HG03196 (cell line): ENCODE measurements around the gene SKP1.

Experiments used
- ATAC-seq: cut with Tn5 transposase; IDR thresholded peaks from one replicate; pipeline ENCODE4 v1.9.1; 2021; ENCODE audit not compliant: unreplicated experiment

Gene SKP1

DNA sequence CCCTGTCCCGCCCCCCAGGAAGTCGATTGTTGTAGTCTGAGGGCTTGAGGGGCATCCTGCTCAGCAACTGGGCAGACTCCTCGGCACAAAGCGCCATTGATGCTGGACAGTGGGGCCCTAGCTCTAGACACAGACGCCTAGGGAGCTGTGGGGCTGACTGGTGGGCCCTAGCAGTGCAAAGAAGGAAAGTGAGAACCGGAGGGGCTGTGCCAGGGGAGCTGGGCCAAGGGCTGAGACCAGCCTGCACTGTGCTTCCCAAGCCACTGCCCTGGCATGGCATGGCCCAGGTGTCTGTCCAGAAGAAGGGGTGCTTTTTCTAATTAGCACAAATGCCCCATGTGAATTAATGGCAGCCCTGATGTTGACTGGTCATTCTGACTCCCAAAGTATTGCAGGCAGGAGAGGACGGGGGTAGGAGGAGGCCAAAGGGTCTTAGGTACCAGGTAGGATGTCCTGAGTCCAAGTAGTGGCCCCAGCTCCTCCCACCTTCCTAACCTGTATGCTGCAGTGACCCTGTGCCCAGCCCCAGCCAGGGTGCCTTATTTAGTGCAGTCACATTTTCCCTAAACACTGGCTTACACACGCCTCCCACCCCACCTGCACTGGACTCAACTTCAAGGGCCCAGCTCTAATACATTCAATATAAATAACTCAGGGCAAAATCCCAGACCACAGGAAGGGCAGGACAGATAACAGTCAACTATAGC lies 46.4 kb downstream of the SKP1 start:
- ATAC-seq, result no peak

DNA sequence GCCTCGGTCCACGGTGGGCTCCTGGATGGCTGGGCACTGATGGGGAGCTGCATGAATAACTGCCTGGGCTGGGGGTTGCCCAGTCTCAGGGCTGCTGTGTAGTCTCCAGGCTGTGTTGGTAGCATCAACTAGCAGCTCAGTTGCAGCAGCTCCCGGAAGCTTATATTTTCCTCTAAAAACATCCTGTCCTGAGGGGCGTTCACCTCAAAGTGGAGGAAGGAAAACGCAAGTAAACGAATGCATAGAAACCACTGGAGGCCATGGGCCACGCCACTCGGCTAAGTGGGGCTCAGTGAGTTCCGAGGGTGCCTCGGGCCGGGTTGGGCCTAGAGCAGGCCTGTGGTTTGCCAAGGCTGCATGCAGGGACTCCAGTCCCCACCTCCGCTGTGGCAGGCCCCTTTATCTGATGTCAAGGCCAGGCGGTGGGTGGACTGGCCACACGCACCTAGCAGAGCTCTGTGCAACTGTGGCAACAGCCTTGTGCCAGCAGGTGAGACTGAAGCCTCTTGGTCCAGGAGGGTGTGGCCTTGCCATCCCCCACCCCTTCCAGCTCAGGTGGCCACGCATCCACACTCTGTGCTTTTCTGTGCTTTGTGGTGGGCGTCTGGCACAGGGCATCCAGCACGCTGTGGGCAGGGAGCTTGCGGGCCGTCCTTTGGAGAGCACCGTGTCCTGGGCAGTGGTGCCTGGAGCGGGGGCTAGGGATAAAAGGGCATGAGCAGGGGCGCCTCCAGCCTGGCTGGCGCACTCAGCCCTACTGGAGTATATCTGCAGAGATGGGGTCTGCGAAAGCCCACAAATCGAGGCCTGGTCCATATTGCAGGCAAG lies 47.1 kb downstream of the SKP1 start:
- no peak for ATAC-seq

DNA sequence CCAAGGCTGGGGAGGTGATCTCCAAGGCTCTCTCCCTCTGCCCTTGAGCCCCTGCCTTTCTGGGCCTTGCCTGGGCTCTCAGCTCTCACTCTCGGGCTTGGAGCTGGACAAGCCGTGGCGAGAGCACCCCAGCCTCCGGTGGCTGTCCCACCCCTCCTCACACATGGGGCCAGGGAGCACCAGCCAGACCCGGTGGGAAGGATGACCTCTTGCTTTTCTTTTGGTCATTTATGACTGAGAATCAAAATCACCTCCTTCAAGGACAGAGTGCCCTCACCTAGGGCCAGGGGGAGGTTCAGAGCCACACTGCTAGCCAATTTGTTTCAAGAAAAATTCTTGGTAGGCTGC lies 48.1 kb downstream of the SKP1 start:
- ATAC-seq, result no peak

DNA sequence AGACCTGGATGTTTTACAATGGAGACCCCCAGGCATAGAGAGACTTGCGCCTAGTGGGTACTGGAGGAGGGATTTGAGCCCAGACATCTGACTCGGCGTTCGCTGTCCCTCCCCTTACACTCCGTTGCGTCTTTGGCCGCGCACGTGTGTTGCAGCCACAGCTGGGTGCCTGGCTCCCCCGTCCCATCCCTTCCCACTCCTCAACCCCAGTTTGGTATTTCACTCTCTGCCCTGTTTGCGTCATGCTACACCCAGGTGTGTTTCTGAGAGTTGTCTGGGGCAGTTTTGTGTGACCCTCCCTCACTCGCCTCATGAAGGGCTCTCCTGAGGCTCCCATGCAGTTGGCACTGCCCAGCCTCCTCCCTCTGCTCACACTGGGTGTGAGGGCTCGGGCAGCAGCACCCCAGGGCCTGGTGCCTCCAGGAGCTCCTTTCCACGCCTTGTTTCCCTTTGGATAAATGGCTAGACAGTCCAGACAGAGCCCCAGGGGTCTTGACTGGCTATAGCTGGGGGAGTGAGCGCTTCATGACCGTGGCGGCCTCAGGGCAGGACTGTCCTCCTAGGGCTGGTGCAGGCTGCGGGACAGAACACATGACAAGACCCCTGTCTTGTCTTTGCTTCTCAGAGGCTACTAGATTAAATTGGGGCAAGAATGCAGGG lies 48.6 kb downstream of the SKP1 start:
- no peak for ATAC-seq

DNA sequence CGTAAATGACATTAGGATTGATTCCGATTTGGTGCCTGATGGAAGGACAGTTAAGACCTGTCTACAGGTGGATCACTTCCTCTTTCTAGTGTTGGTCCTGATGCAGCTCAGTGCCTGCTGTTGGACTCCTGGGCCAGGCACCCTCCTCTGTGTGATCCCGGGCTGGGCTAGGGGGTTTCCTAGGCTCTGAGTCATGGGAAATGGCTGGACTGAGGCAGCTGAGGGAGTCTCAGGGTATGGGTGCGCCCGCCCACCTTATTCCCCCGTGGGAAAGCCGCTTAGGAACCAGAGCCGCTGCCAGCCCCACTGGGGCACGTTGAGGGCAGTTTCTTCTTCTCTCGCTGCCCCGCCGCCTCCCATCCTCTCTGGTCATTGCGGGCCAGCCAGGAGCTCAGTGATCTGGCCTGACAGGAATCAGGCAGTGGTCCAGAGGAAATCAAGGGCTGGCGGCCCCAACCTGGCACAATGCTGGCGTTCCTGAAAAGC lies 49.3 kb downstream of the SKP1 start:
- no peak for ATAC-seq

DNA sequence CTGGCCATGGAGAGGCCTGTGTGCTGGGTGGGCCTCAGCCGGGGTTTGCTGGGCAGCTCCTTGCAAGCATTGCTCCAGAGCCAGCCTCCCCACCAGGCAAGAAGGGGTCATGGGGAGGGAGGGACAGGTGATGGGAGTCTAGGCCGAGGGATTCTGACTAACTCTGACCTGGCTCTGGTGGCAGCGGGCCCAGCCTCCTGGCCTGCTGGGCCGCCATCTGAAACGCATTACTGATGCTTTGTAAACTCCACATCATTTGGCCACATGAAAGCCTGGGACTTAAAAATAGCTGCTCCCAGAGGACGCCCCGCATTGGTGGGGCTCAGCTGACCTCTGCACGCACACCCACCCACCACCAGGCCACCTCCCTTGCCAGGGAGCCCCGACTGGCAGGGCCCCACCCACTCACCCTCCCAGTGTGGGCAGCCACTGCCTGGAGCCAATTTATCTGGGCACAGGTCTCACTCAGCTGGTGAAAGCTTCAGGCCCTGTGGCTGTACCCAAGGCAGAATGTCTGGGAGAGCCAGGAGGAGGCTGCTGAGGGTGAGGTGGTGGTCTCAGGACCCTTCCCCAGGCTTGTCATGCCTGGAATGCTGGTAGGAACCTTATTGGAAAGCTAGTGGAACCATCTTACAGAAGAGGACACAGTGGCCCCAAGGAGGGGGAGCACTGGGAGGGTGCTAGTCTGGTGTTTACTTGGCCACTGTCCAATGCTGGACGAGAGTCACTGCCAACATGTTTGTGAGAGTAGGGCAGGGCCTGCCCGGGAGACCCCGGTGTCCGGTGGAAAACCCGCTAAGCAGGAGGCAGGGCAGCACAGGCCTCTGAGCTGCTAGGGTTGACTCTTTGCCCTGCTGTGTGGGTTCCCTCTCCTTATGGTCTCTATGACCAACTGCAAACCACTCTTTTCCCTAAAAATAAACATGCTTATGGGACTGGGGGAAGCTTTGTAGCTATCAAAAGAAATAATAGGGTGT lies 51.4 kb downstream of the SKP1 start:
- no peak for ATAC-seq

DNA sequence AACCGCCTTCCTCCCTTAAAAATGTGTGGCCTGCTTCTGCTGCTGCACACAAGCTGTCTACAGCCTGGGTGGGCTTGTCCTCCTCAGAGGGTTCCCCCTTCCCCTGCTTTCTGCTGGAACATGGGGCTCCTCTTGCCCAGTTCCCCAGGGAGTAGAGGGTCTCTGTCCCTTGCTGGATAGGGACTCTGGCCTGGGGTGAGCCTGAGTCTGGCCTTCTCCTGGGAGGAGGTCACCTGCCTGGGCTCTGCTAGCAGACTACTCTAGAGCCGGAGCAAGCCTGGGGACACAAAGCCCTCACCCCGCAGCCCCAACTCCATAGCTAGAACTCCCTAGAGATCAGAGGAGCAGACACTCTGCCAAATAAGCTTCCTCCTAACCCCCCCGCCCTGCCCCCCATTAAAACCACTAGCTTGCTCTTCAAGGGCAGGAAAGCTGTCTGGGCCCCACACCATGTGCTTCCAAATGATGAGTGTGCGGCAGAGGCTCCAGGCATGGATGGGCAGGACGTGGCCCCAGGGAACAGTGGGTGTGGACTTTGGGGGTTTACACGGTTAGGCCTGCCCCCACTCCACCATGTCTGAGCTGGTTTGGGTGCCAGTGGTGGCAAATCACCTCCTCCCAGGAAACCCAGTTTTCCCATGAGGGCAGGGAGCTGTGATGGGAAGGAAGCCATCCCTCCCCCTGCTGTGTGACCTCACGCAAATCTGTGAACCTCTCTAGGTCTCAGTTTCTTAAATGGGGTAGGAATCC lies 52.3 kb downstream of the SKP1 start:
- no peak for ATAC-seq

DNA sequence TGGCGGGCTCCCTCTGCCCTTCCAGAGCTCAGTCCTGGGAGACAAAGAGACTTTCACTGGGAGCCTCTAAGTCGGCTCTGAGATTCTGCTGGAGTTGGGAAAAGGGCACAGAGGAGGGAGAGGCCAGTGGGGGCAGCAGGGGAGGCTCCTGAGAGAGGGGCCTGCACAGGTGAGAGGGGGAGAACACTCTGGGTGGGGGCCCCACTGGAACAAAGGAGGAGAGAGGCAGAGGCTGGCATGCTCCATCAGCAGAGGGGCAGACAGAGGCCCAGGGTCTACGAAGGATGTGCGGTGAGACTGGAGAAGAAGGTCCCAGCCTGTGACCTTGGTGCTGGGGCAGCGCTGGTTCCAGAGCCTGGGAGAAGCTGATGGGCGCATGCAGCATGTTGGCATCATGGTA lies 53.4 kb downstream of the SKP1 start:
- ATAC-seq, result no peak

DNA sequence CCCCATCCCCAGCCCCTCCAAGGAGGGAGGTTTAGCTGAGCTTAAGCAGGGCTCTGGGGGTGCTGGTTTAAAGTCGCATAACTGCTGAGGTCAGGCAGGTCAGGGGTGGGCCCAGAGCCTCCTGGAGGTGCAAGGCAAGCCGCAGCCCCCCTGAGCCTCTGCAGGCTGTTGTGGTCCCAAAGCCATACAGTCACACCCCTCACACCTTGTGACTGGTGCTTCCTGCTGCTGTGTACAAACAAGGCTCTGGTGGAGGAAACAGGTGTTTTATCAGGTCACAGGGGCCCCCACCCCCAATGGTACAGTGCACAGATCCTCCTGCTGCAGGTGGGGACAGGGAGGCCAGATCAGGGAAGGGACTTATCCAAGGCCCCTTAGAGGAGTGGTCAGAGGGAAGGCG lies 54.2 kb downstream of the SKP1 start:
- ATAC-seq, result no peak

DNA sequence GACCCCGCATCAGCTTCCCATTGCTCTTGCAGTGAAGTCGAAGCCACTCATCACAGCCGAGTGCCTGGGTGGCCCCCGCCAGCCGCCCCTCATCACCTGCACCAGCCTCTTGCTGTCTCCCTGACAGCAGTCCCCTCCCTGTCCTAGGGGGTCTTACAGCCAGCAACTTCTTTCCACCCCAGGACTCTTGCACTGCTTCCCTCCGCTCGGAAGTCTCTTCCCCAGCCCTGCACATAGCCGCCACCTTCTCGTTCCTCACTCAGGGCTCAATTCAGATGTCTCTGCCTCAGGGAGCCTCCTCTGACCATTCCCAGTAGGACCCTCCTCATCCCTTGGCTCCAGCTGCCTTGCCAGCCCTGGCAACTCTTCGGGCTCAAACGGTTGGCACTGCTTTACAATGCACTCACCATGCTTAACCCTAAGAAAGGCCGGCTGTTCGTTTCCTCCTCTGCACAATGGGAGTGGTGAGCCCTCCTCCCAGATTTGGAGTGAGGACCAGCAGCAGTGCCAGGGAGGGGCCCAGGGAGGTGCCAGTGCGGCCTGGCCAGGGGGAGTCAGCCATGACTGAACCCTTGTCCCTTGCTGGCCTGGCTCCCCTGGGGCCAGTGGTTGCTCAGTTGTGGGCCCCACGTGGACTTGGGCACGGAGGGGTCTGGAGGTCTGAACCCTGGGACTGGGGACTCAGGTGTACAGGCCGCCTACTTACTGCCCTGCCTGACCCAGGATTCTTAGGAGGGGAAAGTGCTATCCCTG lies 56.2 kb downstream of the SKP1 start:
- no peak for ATAC-seq

DNA sequence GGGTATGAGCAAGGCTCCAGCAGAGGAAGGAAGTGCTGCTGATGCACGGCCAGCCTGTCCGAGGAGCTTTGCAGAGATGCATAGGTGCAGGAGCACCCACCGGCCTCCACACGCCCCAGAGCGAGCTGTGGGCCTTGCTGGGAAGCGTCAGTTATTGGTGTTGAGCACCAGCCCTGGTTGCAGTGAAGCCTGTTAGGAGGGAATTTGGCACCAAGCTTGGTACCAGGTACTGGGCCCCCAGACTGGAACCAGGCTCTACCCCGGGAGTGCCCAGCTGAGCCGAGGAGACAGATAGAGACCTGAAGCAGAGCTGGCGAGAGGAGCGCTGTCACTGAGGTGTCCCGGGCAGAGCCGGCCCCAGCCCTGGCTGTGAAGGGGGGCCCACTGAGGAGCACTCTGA lies 57.0 kb downstream of the SKP1 start:
- no peak for ATAC-seq

DNA sequence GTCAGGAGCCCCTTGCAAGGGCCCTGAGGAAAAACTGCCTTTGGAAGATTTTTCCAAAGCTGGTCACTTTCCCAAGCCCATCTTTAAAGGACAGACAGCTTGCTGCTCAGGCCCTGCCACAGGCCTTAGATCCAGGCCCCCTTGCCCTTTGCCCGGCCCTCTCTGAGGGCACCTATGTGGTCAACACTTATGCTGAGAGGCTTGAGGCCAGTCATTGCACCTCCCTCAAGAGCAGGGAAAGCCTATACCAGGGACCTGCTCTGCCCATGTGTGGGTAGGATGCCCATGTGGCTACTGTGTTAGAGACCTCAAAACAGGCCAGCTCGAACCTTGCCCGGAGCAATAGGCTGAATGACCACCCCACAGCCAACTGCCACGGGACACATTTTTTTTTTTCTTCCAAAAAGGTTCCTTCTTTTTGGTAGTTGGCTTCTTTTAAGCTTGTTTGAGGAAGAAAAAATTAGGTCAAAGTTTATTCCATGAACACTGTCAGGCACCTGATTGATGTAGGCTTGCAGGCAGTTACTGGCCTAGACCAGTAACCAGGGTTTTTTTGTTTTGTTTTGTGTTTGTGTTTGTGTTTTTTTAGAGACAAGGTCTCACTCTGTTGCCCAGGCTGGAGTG lies 58.4 kb downstream of the SKP1 start:
- ATAC-seq, result no peak

DNA sequence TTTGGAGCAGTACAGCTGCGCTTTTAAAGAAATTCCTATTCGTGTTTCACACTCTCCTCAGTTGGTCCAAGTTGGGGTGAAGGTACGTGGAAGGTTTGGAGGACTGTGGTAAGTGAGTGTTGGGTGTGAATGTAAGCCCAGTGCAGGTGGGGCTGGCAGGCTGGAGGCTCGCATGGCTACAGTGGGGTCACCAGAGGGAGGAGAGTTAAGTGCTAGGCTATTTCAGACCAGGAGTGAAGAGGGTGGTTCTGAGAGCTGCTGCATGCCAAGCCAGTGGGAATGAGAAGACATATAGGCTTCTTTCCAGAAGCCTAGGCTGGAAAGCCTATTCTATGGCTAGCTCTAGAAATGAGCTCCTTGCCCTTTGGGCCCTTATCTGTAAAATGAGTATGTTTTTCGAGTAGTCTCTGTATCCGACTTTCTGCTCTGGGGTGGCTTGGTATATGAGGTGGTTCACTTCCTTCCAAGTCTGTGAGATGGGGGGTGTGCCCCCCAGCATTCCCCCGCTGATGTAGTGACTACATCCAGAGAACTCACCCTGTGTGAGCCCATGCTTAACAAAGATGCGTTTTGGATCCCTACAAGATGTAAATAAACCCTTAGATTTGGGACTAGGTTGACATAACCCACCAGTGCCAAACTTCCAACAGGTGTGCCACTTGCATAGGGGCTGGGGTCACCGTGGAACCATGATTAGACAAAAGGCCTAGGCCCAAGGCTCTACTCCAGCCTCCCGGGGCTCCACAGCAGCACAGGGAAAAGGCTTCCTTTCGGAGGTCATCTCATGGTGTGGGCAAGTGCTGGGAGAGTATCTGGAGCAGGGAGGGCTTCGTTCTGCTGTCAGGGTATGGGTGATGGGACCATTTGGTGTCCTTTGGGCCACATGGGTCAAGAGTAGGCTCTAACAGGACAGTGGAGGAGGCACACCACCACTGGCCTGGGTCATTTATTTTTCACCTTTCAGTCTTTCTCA lies 59.7 kb downstream of the SKP1 start:
- no peak for ATAC-seq

DNA sequence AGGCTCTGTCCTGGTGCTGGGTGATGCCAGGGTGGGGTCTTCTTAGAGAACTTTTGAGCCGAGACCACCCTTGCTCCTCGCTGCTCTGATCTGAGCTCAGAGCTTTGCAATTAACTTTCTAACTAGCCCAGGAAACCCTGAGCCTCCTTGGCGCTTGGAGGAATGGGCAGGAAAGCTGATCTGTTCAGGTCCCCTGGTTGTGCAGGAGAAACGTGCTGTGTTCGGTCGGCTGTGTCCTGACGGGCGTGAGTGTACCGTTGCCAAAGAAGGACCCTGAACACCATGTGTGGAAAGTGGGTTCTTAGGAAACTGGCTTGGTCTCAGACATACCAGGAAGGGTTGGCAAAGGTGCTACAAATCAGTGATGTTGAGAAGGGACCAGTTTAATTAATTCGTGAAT lies 60.5 kb downstream of the SKP1 start:
- no peak for ATAC-seq

DNA sequence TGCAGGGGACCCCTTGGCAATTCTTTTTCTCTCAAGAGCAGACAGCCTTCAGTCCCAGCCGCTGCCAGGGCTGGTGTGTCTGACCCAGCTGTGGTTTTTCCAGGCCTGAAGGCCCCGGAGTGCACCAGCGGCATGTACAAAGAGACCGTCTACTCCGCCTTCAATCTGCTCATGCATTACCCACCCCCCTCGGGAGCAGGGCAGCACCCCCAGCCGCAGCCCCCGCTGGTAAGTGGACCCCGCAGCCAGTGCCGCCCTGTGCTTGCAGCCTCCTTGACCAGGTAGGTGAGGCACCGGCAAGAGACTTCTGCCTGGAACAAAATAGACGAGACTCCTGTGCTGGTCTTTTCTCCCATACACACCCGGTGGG lies 61.0 kb downstream of the SKP1 start:
- no peak for ATAC-seq

DNA sequence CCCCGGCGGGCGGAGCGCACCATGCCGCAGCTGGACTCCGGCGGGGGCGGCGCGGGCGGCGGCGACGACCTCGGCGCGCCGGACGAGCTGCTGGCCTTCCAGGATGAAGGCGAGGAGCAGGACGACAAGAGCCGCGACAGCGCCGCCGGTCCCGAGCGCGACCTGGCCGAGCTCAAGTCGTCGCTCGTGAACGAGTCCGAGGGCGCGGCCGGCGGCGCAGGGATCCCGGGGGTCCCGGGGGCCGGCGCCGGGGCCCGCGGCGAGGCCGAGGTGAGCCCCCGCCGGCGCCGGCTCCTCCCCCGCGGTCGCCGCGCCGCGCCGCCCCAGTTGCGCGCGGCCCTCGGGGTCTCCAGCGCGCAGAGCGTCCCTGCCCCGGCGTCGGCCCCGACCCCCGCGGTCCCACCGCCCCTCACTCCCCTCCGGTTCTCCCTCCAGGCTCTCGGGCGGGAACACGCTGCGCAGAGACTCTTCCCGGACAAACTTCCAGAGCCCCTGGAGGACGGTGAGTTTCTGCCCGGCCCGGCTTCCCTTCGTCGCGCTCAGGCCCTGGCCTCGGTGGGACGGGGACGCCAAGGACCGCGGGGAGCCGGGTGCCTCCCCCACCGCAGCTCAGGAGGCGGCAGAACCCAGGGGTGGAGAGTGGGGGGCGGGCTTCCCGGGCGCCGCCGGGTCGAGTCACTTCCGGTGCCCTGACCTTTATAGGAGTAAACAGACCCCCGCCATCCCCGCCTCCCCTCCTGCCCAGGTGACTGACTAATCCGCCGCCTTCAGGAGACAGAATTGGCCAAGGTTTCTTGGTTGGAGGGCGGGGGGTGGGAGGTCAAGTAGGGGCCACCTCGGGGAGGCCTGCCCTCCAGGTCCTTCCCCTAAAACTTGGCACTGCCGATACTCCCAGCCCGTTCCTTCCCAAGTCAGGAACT lies 61.6 kb downstream of the SKP1 start:
- ATAC-seq, result no peak
